ENCODE measurements around the gene IDH1. TPM values are rescaled to one million over a fixed set of nuclear protein-coding genes. Genes with fewer than 3 reads are reported as not detected.

Gene IDH1
- total and polyA plus RNA-seq, 9 donors = 39.9 to 236 (median 73.8) TPM

DNA sequence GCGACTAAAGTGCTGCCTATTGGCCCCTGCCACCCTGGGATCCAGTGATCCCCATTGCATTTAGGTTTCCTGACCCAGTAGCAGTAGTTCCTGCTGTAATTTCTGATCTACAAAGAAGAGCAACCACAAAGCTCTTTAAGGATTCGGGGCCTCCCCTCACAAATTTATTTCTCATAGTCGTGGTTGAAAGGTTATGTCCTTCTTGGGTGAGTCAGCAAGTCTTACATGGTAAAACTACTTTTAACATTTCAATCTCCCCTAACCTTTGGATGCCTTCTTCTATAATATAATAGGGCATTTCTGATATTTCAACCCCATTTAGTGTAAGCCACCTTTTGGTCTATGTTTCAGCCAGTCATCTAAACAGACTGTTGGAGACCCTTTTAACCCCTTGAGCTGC lies 26.1 kb upstream of the IDH1 start:
- H3K9me3 ChIP-seq = no peaks in the 10 kb centered on the region
- H3K4me3 ChIP-seq = no peak overlapping the region
- intact Hi-C loops (cut with DNase I) = no loop called here
- 54 to 71% (median 69%) methylated on average over 3 of the region's 3 CpGs for WGBS, 3 donors
- no peak overlapping the region for H3K27ac ChIP-seq
- no peaks in the 10 kb centered on the region for H3K27me3 ChIP-seq
- DNase-seq = no peak
- no peaks in the 10 kb centered on the region for H3K4me1 ChIP-seq (ENCODE audit: insufficient read depth)
- H3K36me3 ChIP-seq = no peaks in the 10 kb centered on the region
- TF ChIP-seq POLR2A (IDR thresholded peaks at IDR 0.05) (no peak), EP300 (IDR thresholded peaks at IDR 0.05) (no peak)
- TF ChIP-seq, protein P1, sequence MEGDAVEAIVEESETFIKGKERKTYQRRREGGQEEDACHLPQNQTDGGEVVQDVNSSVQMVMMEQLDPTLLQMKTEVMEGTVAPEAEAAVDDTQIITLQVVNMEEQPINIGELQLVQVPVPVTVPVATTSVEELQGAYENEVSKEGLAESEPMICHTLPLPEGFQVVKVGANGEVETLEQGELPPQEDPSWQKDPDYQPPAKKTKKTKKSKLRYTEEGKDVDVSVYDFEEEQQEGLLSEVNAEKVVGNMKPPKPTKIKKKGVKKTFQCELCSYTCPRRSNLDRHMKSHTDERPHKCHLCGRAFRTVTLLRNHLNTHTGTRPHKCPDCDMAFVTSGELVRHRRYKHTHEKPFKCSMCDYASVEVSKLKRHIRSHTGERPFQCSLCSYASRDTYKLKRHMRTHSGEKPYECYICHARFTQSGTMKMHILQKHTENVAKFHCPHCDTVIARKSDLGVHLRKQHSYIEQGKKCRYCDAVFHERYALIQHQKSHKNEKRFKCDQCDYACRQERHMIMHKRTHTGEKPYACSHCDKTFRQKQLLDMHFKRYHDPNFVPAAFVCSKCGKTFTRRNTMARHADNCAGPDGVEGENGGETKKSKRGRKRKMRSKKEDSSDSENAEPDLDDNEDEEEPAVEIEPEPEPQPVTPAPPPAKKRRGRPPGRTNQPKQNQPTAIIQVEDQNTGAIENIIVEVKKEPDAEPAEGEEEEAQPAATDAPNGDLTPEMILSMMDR (IDR thresholded peaks at IDR 0.05) = no peak

DNA sequence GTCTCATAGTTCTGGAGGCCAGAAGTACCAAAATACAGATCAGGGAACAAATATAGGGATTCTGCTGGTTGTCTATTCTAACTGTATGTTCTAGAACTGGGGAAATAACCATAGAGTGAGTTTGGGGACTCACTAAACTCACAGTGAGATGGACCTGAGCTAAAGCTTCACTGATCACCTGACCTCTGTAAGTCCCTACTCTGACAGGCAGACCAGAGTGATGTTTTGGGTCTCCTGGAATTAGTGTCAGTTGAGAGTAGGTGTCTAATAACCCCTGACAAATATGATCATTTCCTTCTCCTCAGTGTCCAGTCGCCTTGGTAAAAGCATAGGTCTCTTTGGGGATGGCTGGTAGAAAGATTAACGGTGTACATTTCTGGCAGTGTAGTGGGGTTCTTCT lies 25.4 kb upstream of the IDH1 start:
- Histone ChIP-seq H3K4me3 (no peak overlapping the region), H3K36me3 (no peaks in the 10 kb centered on the region), H3K27me3 (no peaks in the 10 kb centered on the region), H3K4me1 (ENCODE audit: insufficient read depth) (no peaks in the 10 kb centered on the region), H3K9me3 (no peaks in the 10 kb centered on the region), H3K27ac (no peak overlapping the region)
- TF ChIP-seq EP300 (IDR thresholded peaks at IDR 0.05) (no peak), POLR2A (IDR thresholded peaks at IDR 0.05) (no peak)
- TF ChIP-seq, protein P1 (IDR thresholded peaks at IDR 0.05) = no peak
- intact Hi-C loops (cut with DNase I) = no loop called here
- no peak for DNase-seq
- WGBS, 3 donors = 92 to 99% (median 93%) methylated on average over 2 of the region's 2 CpGs

DNA sequence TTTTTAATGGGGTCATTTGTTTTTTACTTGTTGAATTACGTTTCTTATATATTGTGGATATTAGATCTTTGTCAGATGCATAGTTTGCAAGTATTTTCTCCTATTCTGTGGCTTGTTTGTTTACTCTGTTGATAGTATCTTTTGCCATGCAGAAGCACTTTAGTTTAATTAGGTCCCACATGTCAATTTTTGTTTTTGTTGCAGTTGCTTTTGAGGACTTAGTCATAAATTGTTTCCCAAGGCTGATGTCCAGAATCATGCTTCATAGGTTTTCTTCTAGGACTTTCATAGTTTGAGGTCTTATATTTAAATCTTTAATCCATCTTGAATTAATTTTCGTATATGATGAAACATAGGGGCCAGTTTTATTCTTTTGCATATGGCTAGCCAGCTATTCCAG lies 24.4 kb upstream of the IDH1 start:
- H3K4me1 ChIP-seq (ENCODE audit: insufficient read depth) = no peaks in the 10 kb centered on the region
- no peak for DNase-seq
- H3K9me3 ChIP-seq = no peaks in the 10 kb centered on the region
- intact Hi-C loops (cut with DNase I) = no loop called here
- H3K4me3 ChIP-seq = no peak overlapping the region
- TF ChIP-seq EP300 (IDR thresholded peaks at IDR 0.05) = no peak
- no peak for TF ChIP-seq POLR2A (IDR thresholded peaks at IDR 0.05)
- TF ChIP-seq, protein P1 (IDR thresholded peaks at IDR 0.05) = no peak
- H3K27ac ChIP-seq = no peak overlapping the region
- H3K27me3 ChIP-seq = no peaks in the 10 kb centered on the region
- WGBS, 3 donors = 92 to 96% (median 95%) methylated on average over 2 of the region's 2 CpGs
- H3K36me3 ChIP-seq = no peaks in the 10 kb centered on the region

DNA sequence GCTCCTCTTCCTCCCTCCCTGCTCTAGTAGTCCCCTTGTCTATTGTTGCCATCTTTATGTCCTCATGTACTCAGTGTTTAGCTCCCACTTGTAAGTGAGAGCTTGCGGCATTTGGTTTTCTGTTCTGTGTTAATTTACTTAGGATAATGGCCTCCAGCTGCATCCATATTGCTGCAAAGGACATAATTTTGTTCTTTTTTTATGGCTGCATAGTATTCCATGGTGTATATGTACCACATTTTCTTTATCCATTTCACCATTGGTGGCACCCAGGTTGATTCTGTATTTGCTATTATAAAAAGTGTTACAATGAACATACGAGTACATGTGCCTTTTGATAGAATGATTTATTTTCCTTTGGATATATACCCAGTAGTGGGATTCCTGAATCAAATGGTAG lies 23.7 kb upstream of the IDH1 start:
- TF ChIP-seq, protein P1 (IDR thresholded peaks at IDR 0.05) = no peak
- TF ChIP-seq POLR2A (IDR thresholded peaks at IDR 0.05) = no peak
- no peak for TF ChIP-seq EP300 (IDR thresholded peaks at IDR 0.05)
- H3K4me3 ChIP-seq = no peak overlapping the region
- H3K27me3 ChIP-seq = no peaks in the 10 kb centered on the region
- WGBS, 3 donors = 98 to 100% (median 98%) methylated on average over 2 of the region's 2 CpGs
- DNase-seq = no peak
- H3K4me1 ChIP-seq (ENCODE audit: insufficient read depth) = no peaks in the 10 kb centered on the region
- intact Hi-C loops (cut with DNase I) = no loop called here
- no peak overlapping the region for H3K27ac ChIP-seq
- no peaks in the 10 kb centered on the region for H3K36me3 ChIP-seq
- H3K9me3 ChIP-seq = no peaks in the 10 kb centered on the region

DNA sequence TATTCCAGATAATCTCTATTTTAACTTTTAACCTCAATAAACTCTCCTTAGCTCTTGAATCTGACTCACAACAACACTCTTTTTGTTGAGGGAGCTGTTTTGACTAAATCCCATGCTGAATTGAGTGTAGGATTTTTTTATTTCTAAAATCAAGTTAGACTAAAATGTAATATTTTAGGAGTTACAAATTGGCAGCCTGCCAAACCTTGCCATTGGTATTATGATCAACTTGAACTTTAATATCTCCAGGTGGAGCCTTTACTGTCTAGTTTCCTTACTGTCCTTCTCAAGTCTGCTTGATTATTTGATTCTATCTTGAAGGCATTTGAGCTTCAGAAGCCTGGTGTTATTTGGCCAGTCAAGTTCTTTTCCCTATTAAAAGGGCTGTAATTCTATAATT lies 19.9 kb upstream of the IDH1 start:
- TF ChIP-seq POLR2A (IDR thresholded peaks at IDR 0.05) (no peak), EP300 (IDR thresholded peaks at IDR 0.05) (no peak)
- TF ChIP-seq, protein P1 (IDR thresholded peaks at IDR 0.05) = no peak
- no peaks in the 10 kb centered on the region for H3K27me3 ChIP-seq
- no peaks in the 10 kb centered on the region for H3K4me1 ChIP-seq (ENCODE audit: insufficient read depth)
- DNase-seq = no peak
- no peaks in the 10 kb centered on the region for H3K9me3 ChIP-seq
- intact Hi-C loops (cut with DNase I) = no loop called here
- H3K36me3 ChIP-seq = no peaks in the 10 kb centered on the region
- H3K4me3 ChIP-seq = no peak overlapping the region
- no peak overlapping the region for H3K27ac ChIP-seq

All from ovary (tissue), 9 donors.